WTC11 (cell line): ENCODE results near the gene ARL4D. TPM values are rescaled to one million over a fixed set of nuclear protein-coding genes. Genes with fewer than 3 reads are reported as not detected.

Source experiments
- ATAC-seq: fragments of 200-7000 bp; cut with Tn5 transposase; 2 replicates; pipeline ENCODE4 v1.10.0; 2021; ENCODE audit warnings: mild to moderate bottlenecking, moderate library complexity
- CTCF ChIA-PET: fragments of 300-600 bp; sonication (Branson Sonifier 250); formaldehyde crosslinking; loops from one replicate; lab custom pipeline; 2021; ENCODE audit warnings: antibody characterized with exemption; lab: Charles Lee
- POLR2A ChIA-PET: fragments of 350-600 bp; sonication (Branson Sonifier 250); formaldehyde crosslinking; loops from one replicate; lab custom pipeline; 2021; ENCODE audit warnings: antibody characterized with exemption; lab: Charles Lee
- DNase-seq: peaks from one replicate; pipeline ENCODE4 v3.0.0; 2021; ENCODE audit warnings: low spot score
- H3K27ac Mint-ChIP-seq: 2 replicates; pipeline ENCODE4 v1.8.0; 2021; ENCODE audit warnings: mixed read lengths
- H3K27me3 Mint-ChIP-seq: 2 replicates; pipeline ENCODE4 v1.8.0; 2021; ENCODE audit warnings: low read depth, mild to moderate bottlenecking, moderate library complexity, mixed read lengths
- H3K36me3 Mint-ChIP-seq: 2 replicates; pipeline ENCODE4 v1.8.0; 2021; ENCODE audit warnings: mixed read lengths
- H3K4me1 Mint-ChIP-seq: 2 replicates; pipeline ENCODE4 v1.8.0; 2022; ENCODE audit warnings: mixed read lengths
- H3K4me3 Mint-ChIP-seq: 2 replicates; pipeline ENCODE4 v1.8.0; 2021; ENCODE audit warnings: mild to moderate bottlenecking, moderate library complexity, mixed read lengths
- H3K9me3 Mint-ChIP-seq: 2 replicates; pipeline ENCODE4 v1.8.0; 2021; ENCODE audit warnings: mixed read lengths
- AR ChIP-seq: fragments of 250-450 bp; sonication (Bioruptor Pico); IDR thresholded peaks from 2 replicates; pipeline ENCODE4 v1.9.0; 2021; ENCODE audit warnings: mild to moderate bottlenecking
- CBFB ChIP-seq: sonication (generic); formaldehyde crosslinking; IDR thresholded peaks from 2 replicates; pipeline ENCODE4 v1.8.1; 2022; ENCODE audit warnings: mild to moderate bottlenecking, low read depth, missing genetic modification reagents
- CTCF ChIP-seq: fragments of 200-600 bp; IDR thresholded peaks from 2 replicates; pipeline ENCODE4 v1.8.0; 2022; ENCODE audit warnings: antibody characterized with exemption
- E2F1 ChIP-seq: sonication (generic); formaldehyde crosslinking; IDR thresholded peaks from 2 replicates; pipeline ENCODE4 v1.8.0; 2022; ENCODE audit warnings: mild to moderate bottlenecking, missing genetic modification reagents
- ESRRA ChIP-seq: sonication (generic); formaldehyde crosslinking; IDR thresholded peaks from 2 replicates; pipeline ENCODE4 v1.8.1; 2022; ENCODE audit warnings: mild to moderate bottlenecking, missing genetic modification reagents, borderline replicate concordance
- ETV6 ChIP-seq: sonication (generic); formaldehyde crosslinking; IDR thresholded peaks from 2 replicates; pipeline ENCODE4 v1.8.1; 2022; ENCODE audit warnings: mild to moderate bottlenecking, missing genetic modification reagents
- FOXK1 ChIP-seq: sonication (generic); formaldehyde crosslinking; IDR thresholded peaks from 2 replicates; pipeline ENCODE4 v1.8.0; 2022; ENCODE audit warnings: mild to moderate bottlenecking, moderate library complexity, missing genetic modification reagents
- MYBL2 ChIP-seq: sonication (generic); formaldehyde crosslinking; IDR thresholded peaks from 2 replicates; pipeline ENCODE4 v1.8.1; 2023; ENCODE audit warnings: mild to moderate bottlenecking, moderate library complexity, missing genetic modification reagents
- NFATC4 ChIP-seq: fragments of 250-450 bp; sonication (Bioruptor Pico); IDR thresholded peaks from 2 replicates; pipeline ENCODE4 v1.9.0; 2021; ENCODE audit warnings: mild to moderate bottlenecking
- NFE2L1 ChIP-seq: sonication (generic); formaldehyde crosslinking; IDR thresholded peaks from 2 replicates; pipeline ENCODE4 v1.8.1; 2023; ENCODE audit warnings: missing genetic modification reagents
- SMAD3 ChIP-seq: sonication (generic); formaldehyde crosslinking; IDR thresholded peaks from 2 replicates; pipeline ENCODE4 v1.8.0; 2022; ENCODE audit warnings: missing genetic modification reagents, mild to moderate bottlenecking, borderline replicate concordance
- STAT6 ChIP-seq: sonication (generic); formaldehyde crosslinking; conservative IDR thresholded peaks from 2 replicates; pipeline ENCODE4 v1.8.1; 2023; ENCODE audit warnings: mild to moderate bottlenecking, low read depth, missing genetic modification reagents, moderate library complexity
- USF2 ChIP-seq: sonication (generic); formaldehyde crosslinking; IDR thresholded peaks from 2 replicates; pipeline ENCODE4 v1.8.1; 2023; ENCODE audit warnings: mild to moderate bottlenecking, missing genetic modification reagents, moderate library complexity
- ZBTB43 ChIP-seq: sonication (generic); formaldehyde crosslinking; IDR thresholded peaks from 2 replicates; pipeline ENCODE4 v1.8.1; 2023; ENCODE audit warnings: mild to moderate bottlenecking, missing genetic modification reagents
- ZMAT4 ChIP-seq: fragments of 250-450 bp; sonication (Bioruptor Pico); IDR thresholded peaks from 2 replicates; pipeline ENCODE4 v1.9.0; 2021; ENCODE audit warnings: mild to moderate bottlenecking
- ZNF219 ChIP-seq: sonication (generic); formaldehyde crosslinking; IDR thresholded peaks from 2 replicates; pipeline ENCODE4 v1.8.0; 2023; ENCODE audit warnings: missing genetic modification reagents, mild to moderate bottlenecking, borderline replicate concordance
- ZNF263 ChIP-seq: sonication (generic); formaldehyde crosslinking; IDR thresholded peaks from 2 replicates; pipeline ENCODE4 v1.8.1; 2022; ENCODE audit warnings: low read depth, mild to moderate bottlenecking, moderate library complexity, missing genetic modification reagents
- total RNA-seq: library from RNA; stranded (reverse); gene quantifications from 3 replicates; pipeline ENCODE4 v1.2.3, GENCODE V29; 2021

ARL4D gene
- total RNA-seq, 1 experiment from 2014 or later: 11.9 TPM

GRCh38 chr17:43356450-43356849 lies 42.3 kb upstream of the ARL4D start (continued):
- no peak for TF ChIP-seq ZBTB43
- no peak for TF ChIP-seq ZNF263
- TF ChIP-seq ETV6: no peak
- TF ChIP-seq ESRRA (CRISPR knock-in tag): no peak
- no peak for TF ChIP-seq ZNF219 (CRISPR knock-in tag)
- no peak for TF ChIP-seq ZMAT4
- TF ChIP-seq CBFB (CRISPR knock-in tag): no peak
- TF ChIP-seq MYBL2 (CRISPR knock-in tag): no peak
- TF ChIP-seq NFATC4 (CRISPR knock-in tag): no peak
- no peak for TF ChIP-seq FOXK1 (CRISPR knock-in tag)
- TF ChIP-seq E2F1 (CRISPR knock-in tag): no peak
- no peak for TF ChIP-seq AR (CRISPR knock-in tag)

GRCh38 chr17:43356999-43357398 lies 41.8 kb upstream of the ARL4D start:
- ChIA-PET CTCF (interaction anchor here (0.8 to 1.8 kb wide), 4 partner anchors 22 to 127 kb away, joined by 3 to 5 read pairs (median 3); partner anchors contain the start of gene DHX8), POLR2A (interaction anchor here (2.0 to 3.1 kb wide), 2 partner anchors 11 to 31 kb away, joined by 5 to 19 read pairs; no protein-coding TSS in a partner anchor)
- no peaks in the 10 kb centered on the region; the same call in 1 of the 2 replicates for H3K36me3 Mint-ChIP-seq
- TF ChIP-seq NFE2L1 (CRISPR knock-in tag) (no peak), SMAD3 (CRISPR knock-in tag) (no peak), USF2 (no peak), STAT6 (CRISPR knock-in tag) (no peak), CTCF (no peak)
- 0 out of 2 replicates have a peak, but pooled peaks cover under 1% of the 10 kb centered on the region for H3K9me3 Mint-ChIP-seq
- no peak overlapping the region for H3K4me3 Mint-ChIP-seq
- H3K4me1 Mint-ChIP-seq: peaks cover 24% of the 10 kb centered on the region
- ATAC-seq (no peak), DNase-seq (no peak)
- H3K27me3 Mint-ChIP-seq: peaks cover 21% of the 10 kb centered on the region
- no peak overlapping the region for H3K27ac Mint-ChIP-seq
